Thoracic aorta (tissue), 2 donors: ENCODE results near the gene CACTIN. TPM values are rescaled to one million over a fixed set of nuclear protein-coding genes. Genes with fewer than 3 reads are reported as not detected.
"Not testable (repeated sequence)": the region's sequence is repeated elsewhere in the genome, so short reads cannot be mapped to it uniquely, and the experiment has no call there.

Experiments
- ATAC-seq: fragments of 150-250 bp; one replicate; pipeline ENCODE4 v1.8.0; 2017; ENCODE audit warnings: low read depth; ENCODE audit not compliant: insufficient number of reproducible peaks, low FRiP score
- DNase-seq: peaks from one replicate; pipeline ENCODE4 v3.0.0-alpha.2; 2020; ENCODE audit warnings: low spot score
- H3K27ac ChIP-seq, 2 donors: fragments of 200-600 bp; sonication (generic); 1 replicate in 1 of 2; 2 replicates in 1 of 2; pipeline ENCODE4 v1.5.1; 2016; ENCODE audit warnings: mild to moderate bottlenecking in 2 of 2, moderate library complexity in 2 of 2
- H3K27me3 ChIP-seq: fragments of 200-600 bp; sonication (generic); replicated peaks from 2 replicates; pipeline ENCODE4 v1.6.0; 2016; ENCODE audit warnings: mild to moderate bottlenecking; ENCODE audit not compliant: insufficient read depth
- H3K36me3 ChIP-seq: fragments of 200-600 bp; sonication (generic); one replicate; pipeline ENCODE4 v1.5.1; 2016
- H3K4me1 ChIP-seq, 2 donors: fragments of 200-600 bp; sonication (generic); 1 replicate in 1 of 2; 2 replicates in 1 of 2; pipeline versions ENCODE4 v1.5.1 to v1.6.0; 2016; ENCODE audit warnings: low read depth in 2 of 2, mild to moderate bottlenecking in 1 of 2; ENCODE audit not compliant: control insufficient read depth in 1 of 2
- H3K4me3 ChIP-seq: fragments of 200-600 bp; sonication (generic); 2 replicates; pipeline ENCODE4 v1.5.1; 2016; ENCODE audit warnings: mild to moderate bottlenecking
- H3K9me3 ChIP-seq: fragments of 200-600 bp; sonication (generic); 2 replicates; pipeline ENCODE4 v1.5.1; 2016
- total RNA-seq, 2 donors: library from RNA; depleted of rRNA; stranded (reverse); fragments of >200 nt; gene quantifications; one replicate each; pipeline versions ENCODE4 v1.1.0 to v1.2.3, GENCODE V29; 2016
- TF ChIP-seq, protein P1 (sequence below): fragments of 200-600 bp; sonication (generic); IDR thresholded peaks from one replicate; pipeline ENCODE4 v1.5.1; 2019; ENCODE audit warnings: antibody characterized with exemption

CACTIN gene
- total RNA-seq, 2 donors from 2014 or later, result 33.4 to 38.0 TPM

GRCh38 chr19:3632739-3633558, 6.4 kb upstream of the CACTIN start:
- H3K4me1 ChIP-seq, result no peaks in the 10 kb centered on the region
- DNase-seq, result no peak
- H3K36me3 ChIP-seq, result peaks cover 32% of the 10 kb centered on the region
- no peak overlapping the region for H3K27ac ChIP-seq
- no peaks in the 10 kb centered on the region for H3K9me3 ChIP-seq
- TF ChIP-seq, protein P1, sequence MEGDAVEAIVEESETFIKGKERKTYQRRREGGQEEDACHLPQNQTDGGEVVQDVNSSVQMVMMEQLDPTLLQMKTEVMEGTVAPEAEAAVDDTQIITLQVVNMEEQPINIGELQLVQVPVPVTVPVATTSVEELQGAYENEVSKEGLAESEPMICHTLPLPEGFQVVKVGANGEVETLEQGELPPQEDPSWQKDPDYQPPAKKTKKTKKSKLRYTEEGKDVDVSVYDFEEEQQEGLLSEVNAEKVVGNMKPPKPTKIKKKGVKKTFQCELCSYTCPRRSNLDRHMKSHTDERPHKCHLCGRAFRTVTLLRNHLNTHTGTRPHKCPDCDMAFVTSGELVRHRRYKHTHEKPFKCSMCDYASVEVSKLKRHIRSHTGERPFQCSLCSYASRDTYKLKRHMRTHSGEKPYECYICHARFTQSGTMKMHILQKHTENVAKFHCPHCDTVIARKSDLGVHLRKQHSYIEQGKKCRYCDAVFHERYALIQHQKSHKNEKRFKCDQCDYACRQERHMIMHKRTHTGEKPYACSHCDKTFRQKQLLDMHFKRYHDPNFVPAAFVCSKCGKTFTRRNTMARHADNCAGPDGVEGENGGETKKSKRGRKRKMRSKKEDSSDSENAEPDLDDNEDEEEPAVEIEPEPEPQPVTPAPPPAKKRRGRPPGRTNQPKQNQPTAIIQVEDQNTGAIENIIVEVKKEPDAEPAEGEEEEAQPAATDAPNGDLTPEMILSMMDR, result no peak
- ATAC-seq, result no peak
- H3K4me3 ChIP-seq, result no peak overlapping the region
- H3K27me3 ChIP-seq, result no peaks in the 10 kb centered on the region

DNA sequence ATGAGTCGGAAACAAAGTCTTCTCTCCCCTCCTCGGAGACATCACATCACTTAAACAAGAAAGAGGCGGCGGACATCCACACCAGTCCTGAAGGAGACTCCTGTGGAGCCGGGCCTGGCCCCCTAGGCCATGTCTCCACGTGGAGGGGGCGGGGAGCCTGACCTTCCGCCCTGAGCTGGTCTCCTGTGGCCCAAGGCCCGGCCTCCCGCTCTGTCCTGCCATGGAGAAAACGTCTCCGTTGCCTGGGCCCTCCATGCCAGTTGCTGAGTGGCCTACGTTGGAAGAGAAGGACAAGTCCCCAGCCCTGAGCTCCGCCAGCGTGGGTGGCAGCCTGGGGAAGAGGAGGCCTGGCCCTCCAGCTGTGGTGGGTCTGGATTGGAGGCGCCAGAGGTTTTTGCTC, 5.5 kb upstream of the CACTIN start:
- ATAC-seq (no peak), DNase-seq (no peak)
- H3K27me3 ChIP-seq, result no peaks in the 10 kb centered on the region
- H3K27ac ChIP-seq, result no peak overlapping the region
- peaks cover 0 to 5% of the 10 kb centered on the region in 2 donors for H3K4me1 ChIP-seq
- TF ChIP-seq, protein P1, result no peak
- H3K4me3 ChIP-seq, result no peak overlapping the region
- peaks cover 30% of the 10 kb centered on the region for H3K36me3 ChIP-seq
- H3K9me3 ChIP-seq, result no peaks in the 10 kb centered on the region

- no peaks in the 10 kb centered on the region for H3K27me3 ChIP-seq
- DNase-seq (no peak), ATAC-seq (no peak)
- H3K36me3 ChIP-seq, result peaks cover 22% of the 10 kb centered on the region
- H3K9me3 ChIP-seq, result no peaks in the 10 kb centered on the region
- H3K4me3 ChIP-seq, result no peak overlapping the region
- H3K27ac ChIP-seq, result no peak overlapping the region
- peaks cover 0 to 6% of the 10 kb centered on the region in 2 donors for H3K4me1 ChIP-seq
- TF ChIP-seq, protein P1, result no peak
Observed at GRCh38 chr19:3631053-3631861, 4.7 kb upstream of the CACTIN start.

DNA sequence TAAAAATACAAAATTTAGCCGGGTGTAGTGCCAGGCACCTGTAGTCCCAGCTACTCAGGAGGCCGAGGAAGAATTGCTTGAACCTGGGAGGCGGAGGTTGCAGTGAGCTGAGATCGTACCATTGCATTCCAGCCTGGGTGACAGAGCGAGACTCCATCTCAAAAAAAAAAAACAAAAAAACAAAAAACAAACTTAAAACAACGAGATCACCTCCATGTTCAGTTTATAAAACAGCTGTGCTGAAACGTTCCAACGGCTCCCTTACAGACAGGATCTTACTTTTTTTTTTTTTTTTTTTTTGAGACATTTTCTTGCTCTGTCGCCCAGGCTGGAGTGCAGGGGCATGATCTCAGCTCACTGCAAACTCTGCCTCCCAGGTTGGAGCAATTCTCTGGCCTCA, 2.2 kb upstream of the CACTIN start:
- Histone ChIP-seq H3K4me1 (peaks cover 12 to 31% of the 10 kb centered on the region in 2 donors), H3K36me3 (peaks cover 20% of the 10 kb centered on the region)
- H3K27me3 ChIP-seq, H3K9me3 ChIP-seq, H3K27ac ChIP-seq, ATAC-seq, DNase-seq, H3K4me3 ChIP-seq: not testable (repeated sequence)

- no peak for DNase-seq
- TF ChIP-seq, protein P1, result no peak
Observed at GRCh38 chr19:3627351-3627723, 747 bp upstream of the CACTIN start.

More at GRCh38 chr19:3627351-3627723, 747 bp upstream of the CACTIN start:
- Histone ChIP-seq H3K27ac (peak overlapping the region; percentile 84 to 92), H3K36me3 (peaks cover 14% of the 10 kb centered on the region), H3K4me1 (peaks cover 12 to 31% of the 10 kb centered on the region in 2 donors), H3K27me3 (no peaks in the 10 kb centered on the region), H3K9me3 (no peaks in the 10 kb centered on the region), H3K4me3 (peak overlapping the region; percentile 86)
- ATAC-seq, result no peak
